ENCODE data around the gene TMEM181.

DNA sequence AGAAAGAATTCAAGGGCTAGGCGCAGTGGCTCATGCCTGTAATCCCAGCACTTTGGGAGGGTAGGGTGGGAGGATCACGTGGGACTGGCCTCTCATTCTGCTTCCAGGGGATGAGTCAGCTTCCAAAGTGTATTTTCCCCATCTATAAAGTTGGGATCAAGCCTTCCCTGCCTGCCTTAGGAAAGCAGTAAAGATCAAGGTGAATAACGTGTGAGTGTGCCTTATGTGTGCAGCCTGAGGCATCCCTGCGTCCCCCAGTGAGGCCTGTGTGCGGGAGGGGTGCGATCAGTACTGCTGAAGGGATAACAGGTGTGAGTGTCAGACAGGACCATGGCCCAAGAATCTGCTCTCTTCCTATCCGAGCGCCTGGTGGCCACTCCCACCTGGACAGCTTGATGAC lies 26.8 kb downstream of the TMEM181 start:
- TF ChIP-seq, protein P1, sequence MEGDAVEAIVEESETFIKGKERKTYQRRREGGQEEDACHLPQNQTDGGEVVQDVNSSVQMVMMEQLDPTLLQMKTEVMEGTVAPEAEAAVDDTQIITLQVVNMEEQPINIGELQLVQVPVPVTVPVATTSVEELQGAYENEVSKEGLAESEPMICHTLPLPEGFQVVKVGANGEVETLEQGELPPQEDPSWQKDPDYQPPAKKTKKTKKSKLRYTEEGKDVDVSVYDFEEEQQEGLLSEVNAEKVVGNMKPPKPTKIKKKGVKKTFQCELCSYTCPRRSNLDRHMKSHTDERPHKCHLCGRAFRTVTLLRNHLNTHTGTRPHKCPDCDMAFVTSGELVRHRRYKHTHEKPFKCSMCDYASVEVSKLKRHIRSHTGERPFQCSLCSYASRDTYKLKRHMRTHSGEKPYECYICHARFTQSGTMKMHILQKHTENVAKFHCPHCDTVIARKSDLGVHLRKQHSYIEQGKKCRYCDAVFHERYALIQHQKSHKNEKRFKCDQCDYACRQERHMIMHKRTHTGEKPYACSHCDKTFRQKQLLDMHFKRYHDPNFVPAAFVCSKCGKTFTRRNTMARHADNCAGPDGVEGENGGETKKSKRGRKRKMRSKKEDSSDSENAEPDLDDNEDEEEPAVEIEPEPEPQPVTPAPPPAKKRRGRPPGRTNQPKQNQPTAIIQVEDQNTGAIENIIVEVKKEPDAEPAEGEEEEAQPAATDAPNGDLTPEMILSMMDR (IDR thresholded peaks at IDR 0.05; ENCODE audit: low read length): no peak
- TF ChIP-seq EZH2phosphoT487 (IDR thresholded peaks at IDR 0.05; ENCODE audit: low read length): no peak
- no peak for TF ChIP-seq EZH2 (optimal IDR thresholded peaks at IDR 0.05; ENCODE audit: low read depth, low read length)

All from MM.1S (cell line).